Muscle layer of colon (tissue), 2 donors: Measurements from ENCODE around the gene ZDHHC13.

ENCODE experiments used
- H3K27ac ChIP-seq: one replicate; pipeline ENCODE4 v1.7.0; 2013; ENCODE audit warnings: low read depth, mild to moderate bottlenecking, low read length, moderate library complexity
- H3K27me3 ChIP-seq, 2 donors: one replicate each; pipeline ENCODE4 v1.7.0; 2013; ENCODE audit warnings: low read length in 2 of 2, mild to moderate bottlenecking in 2 of 2; ENCODE audit not compliant: insufficient read depth in 2 of 2, control insufficient read depth in 1 of 2
- H3K36me3 ChIP-seq: one replicate; pipeline ENCODE4 v1.7.0; 2013; ENCODE audit warnings: mild to moderate bottlenecking, low read length; ENCODE audit not compliant: insufficient read depth
- H3K4me1 ChIP-seq: one replicate; pipeline ENCODE4 v1.7.0; 2013; ENCODE audit warnings: mild to moderate bottlenecking, low read length; ENCODE audit not compliant: insufficient read depth
- H3K4me3 ChIP-seq, 2 donors: one replicate each; pipeline ENCODE4 v1.7.0; 2013; ENCODE audit warnings: low read length in 2 of 2, low read depth in 1 of 2, mild to moderate bottlenecking in 1 of 2, moderate library complexity in 1 of 2
- H3K9ac ChIP-seq: one replicate; pipeline ENCODE4 v1.7.0; 2013; ENCODE audit warnings: low read length
- H3K9me3 ChIP-seq: one replicate; pipeline ENCODE4 v1.7.0; 2013; ENCODE audit warnings: mild to moderate bottlenecking, low read length
- donor health status: abdominal sarcoma.
- donor health status: Adenocarcinoma of cecum.

ZDHHC13 gene

DNA sequence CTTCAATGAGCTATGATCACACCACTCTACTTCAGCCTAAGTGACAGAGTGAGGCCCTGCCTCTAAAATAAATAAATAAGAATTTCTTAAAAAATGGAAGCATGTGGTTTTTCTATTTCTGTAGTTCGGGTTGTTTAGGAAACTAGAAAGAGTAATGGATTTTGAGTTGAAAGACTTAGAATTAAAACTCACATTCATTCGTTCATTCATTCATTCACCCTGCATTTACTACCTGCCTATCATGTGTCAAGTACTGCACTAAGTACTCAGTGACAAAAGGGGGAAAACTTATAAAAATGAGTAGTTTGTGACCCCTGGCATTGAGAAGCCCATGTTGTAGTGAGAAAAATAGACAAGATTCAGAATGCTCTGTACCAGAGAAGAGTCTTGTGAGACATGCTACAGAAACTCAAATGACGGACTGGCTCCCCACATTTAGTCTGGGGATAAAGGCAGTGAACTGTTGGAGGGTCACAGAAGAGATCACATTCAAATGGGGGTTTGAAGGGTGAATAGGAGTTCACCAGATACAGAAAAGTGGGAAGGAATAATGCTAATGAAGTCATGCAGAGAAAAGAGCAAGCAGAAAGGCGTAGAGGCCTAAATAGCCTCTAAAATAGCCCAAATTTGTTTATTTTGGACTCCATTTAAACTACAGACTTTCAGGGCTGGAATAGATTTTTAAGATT, 77.8 kb downstream of the ZDHHC13 start:
- no peak overlapping the region for H3K9ac ChIP-seq
- H3K4me3 ChIP-seq = no peak overlapping the region
- H3K4me1 ChIP-seq = no peaks in the 10 kb centered on the region
- H3K9me3 ChIP-seq = no peaks in the 10 kb centered on the region
- no peaks in the 10 kb centered on the region for H3K27me3 ChIP-seq
- H3K27ac ChIP-seq = no peak overlapping the region
- H3K36me3 ChIP-seq = no peaks in the 10 kb centered on the region

GRCh38 chr11:19196432-19196831, 79.5 kb downstream of the ZDHHC13 start:
- Histone ChIP-seq H3K4me3 (no peak overlapping the region), H3K27me3 (no peaks in the 10 kb centered on the region), H3K27ac (no peak overlapping the region), H3K9ac (no peak overlapping the region), H3K36me3 (no peaks in the 10 kb centered on the region), H3K4me1 (peaks cover 4% of the 10 kb centered on the region), H3K9me3 (no peaks in the 10 kb centered on the region)

GRCh38 chr11:19199048-19199447, 82.1 kb downstream of the ZDHHC13 start:
- Histone ChIP-seq H3K4me1 (peaks cover 4% of the 10 kb centered on the region), H3K27ac (no peak overlapping the region), H3K4me3 (no peak overlapping the region), H3K36me3 (no peaks in the 10 kb centered on the region), H3K9ac (no peak overlapping the region), H3K27me3 (no peaks in the 10 kb centered on the region), H3K9me3 (no peaks in the 10 kb centered on the region)

GRCh38 chr11:19199771-19200170, 82.8 kb downstream of the ZDHHC13 start:
- H3K4me1 ChIP-seq = peaks cover 4% of the 10 kb centered on the region
- H3K9ac ChIP-seq = no peak overlapping the region
- no peak overlapping the region for H3K27ac ChIP-seq
- no peaks in the 10 kb centered on the region for H3K27me3 ChIP-seq
- no peak overlapping the region for H3K4me3 ChIP-seq
- H3K9me3 ChIP-seq = no peaks in the 10 kb centered on the region
- no peaks in the 10 kb centered on the region for H3K36me3 ChIP-seq

GRCh38 chr11:19200410-19201201, 83.6 kb downstream of the ZDHHC13 start:
- H3K36me3 ChIP-seq = no peaks in the 10 kb centered on the region

GRCh38 chr11:19201737-19202605, 85.0 kb downstream of the ZDHHC13 start, which contains the start of gene CSRP3:
TSS of gene CSRP3 (minus strand) at chr11:19201983. CDS start at chr11:19192448, 9,535 bp downstream.
- Histone ChIP-seq H3K36me3 (no peaks in the 10 kb centered on the region), H3K9me3 (no peaks in the 10 kb centered on the region), H3K9ac (no peak within 1 kb of the TSS), H3K4me3 (no peak within 1 kb of the TSS), H3K4me1 (peaks cover 4% of the 10 kb centered on the region), H3K27ac (no peak within 1 kb of the TSS), H3K27me3 (no peaks in the 10 kb centered on the region)

More at GRCh38 chr11:19200410-19201201, 83.6 kb downstream of the ZDHHC13 start:
- H3K4me3 ChIP-seq = no peak overlapping the region
- no peak overlapping the region for H3K27ac ChIP-seq
- H3K9me3 ChIP-seq = no peaks in the 10 kb centered on the region
- H3K27me3 ChIP-seq = no peaks in the 10 kb centered on the region
- H3K9ac ChIP-seq = no peak overlapping the region
- peaks cover 4% of the 10 kb centered on the region for H3K4me1 ChIP-seq

DNA sequence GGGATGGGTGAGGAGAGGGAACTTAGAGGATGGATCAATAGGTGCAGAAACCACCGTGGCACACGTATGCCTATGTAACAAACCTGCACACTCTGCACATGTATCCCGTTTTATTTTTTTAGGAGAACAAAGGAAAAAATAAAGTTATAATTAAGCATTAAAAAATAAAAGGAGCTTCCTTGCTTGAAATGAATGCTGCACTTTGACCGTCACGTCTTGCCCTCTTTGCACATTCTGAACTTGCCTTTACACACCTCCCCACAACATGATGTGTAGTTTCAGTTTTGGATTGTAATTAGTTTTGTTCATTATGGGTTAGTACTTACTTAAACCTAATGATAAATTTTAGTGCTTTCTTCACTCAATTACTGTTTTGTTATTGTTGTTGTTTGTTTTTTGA, 87.9 kb downstream of the ZDHHC13 start:
- Histone ChIP-seq H3K9ac (no peak overlapping the region), H3K27ac (no peak overlapping the region), H3K4me3 (no peak overlapping the region), H3K9me3 (no peaks in the 10 kb centered on the region), H3K27me3 (no peaks in the 10 kb centered on the region), H3K4me1 (peaks cover 4% of the 10 kb centered on the region), H3K36me3 (no peaks in the 10 kb centered on the region)

DNA sequence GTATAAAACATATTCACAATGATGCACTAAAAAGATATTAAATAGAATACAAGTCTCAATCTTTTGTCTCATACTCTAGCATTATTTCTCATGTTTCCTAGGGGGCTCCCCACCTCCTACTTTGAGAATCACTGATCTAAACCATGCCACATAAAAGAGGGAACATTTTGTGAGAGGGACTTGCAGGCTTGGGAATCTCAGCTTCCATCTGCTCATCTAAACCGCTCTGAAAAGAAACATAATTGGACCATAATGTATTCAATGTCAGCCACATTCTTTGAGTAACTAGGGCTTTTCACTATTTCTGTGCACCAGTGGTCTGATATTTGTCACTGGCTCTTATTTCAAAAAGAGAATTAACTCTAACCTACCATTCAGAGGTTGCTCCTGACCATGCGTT, 91.2 kb downstream of the ZDHHC13 start:
- Histone ChIP-seq H3K36me3 (no peaks in the 10 kb centered on the region), H3K27ac (no peak overlapping the region), H3K4me1 (no peaks in the 10 kb centered on the region), H3K4me3 (no peak overlapping the region), H3K9me3 (no peaks in the 10 kb centered on the region), H3K9ac (no peak overlapping the region), H3K27me3 (no peaks in the 10 kb centered on the region)

DNA sequence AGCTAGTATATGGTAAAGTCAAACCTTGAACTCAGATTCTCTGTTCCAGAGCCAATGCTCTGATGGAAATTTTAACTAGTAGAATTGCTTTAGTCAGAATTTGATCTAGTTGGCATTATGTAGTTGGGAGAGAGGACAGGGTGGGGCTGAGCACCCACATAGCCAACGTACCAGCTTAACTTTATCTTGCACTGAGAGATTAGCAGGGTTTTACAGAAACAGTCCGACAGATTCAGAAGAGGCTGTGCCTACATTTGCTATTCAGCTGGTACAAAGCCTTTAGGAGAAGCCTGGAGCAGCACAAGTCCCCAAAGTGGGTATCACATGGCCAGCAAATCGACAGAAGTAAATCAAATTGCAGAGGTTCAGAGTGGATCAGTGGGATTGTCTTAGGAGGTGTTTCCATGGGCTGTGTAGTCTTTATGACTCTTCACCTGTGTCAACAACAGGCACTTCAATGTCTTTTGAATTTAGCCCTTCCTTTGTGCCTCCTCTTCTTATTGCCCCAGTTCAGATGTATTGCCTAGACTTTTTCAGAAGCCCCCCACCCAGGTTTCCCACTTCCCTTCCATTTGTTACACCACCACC, 92.1 kb downstream of the ZDHHC13 start:
- no peaks in the 10 kb centered on the region for H3K36me3 ChIP-seq
- H3K4me3 ChIP-seq = no peak overlapping the region
- H3K9me3 ChIP-seq = no peaks in the 10 kb centered on the region
- no peaks in the 10 kb centered on the region for H3K4me1 ChIP-seq
- no peak overlapping the region for H3K27ac ChIP-seq
- no peaks in the 10 kb centered on the region for H3K27me3 ChIP-seq
- H3K9ac ChIP-seq = no peak overlapping the region

- no peak overlapping the region for H3K27ac ChIP-seq
Measured at GRCh38 chr11:19209617-19210370, 92.8 kb downstream of the ZDHHC13 start.

More at GRCh38 chr11:19209617-19210370, 92.8 kb downstream of the ZDHHC13 start:
- H3K27me3 ChIP-seq = no peaks in the 10 kb centered on the region
- no peaks in the 10 kb centered on the region for H3K36me3 ChIP-seq
- H3K9me3 ChIP-seq = no peaks in the 10 kb centered on the region
- no peaks in the 10 kb centered on the region for H3K4me1 ChIP-seq
- no peak overlapping the region for H3K9ac ChIP-seq
- H3K4me3 ChIP-seq = no peak overlapping the region
